Hematopoietic multipotent progenitor cell treated with erythropoietin and hydrocortisone succinate and interleukin-3 and kit ligand, for 15 days (in vitro differentiated cells): ENCODE results near the gene IL1B.

ENCODE experiments used
- DNase-seq: peaks from one replicate; pipeline ENCODE4 v3.0.0-alpha.2; 2015; ENCODE audit warnings: low spot score

IL1B gene

DNA sequence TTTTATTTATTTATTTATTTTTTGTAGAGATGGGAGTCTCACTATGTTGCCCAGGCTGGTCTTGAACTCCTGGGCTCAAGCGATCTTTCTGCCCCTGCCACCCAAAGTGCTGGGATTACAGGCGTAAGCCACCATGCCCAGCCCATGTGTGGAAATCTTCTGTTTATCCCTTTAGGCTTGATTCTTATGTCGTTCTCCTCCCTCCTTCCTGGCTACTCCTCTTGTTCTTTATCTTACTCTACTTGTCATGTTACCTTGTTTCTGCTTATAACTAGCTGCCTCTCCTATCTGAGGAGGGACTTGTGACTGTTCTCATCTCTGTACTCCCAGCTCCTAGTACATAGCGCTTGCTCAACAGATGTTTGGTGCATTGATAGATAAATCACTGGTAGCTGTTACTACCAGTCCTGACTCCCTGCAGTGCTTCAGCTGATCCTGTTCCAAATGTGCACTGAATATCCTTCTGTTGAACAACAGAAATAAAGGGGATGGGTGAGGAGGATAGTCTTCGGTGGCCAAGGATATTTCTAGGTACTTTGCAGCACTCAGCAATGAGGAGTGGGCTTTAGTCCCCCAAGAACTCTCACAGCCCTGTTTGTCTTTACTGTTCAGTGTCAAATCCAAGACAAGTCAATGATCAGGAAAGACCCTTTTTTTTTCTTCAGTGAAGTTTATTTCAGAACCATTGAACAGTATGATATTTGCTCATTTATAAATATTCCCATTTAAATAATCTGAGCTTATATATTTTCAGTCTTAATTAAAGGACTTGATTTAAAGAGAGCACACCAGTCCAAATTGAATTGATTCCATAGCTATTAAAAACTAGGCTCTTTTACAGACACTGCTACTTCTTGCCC lies 7.2 kb downstream of the IL1B start:
- DNase-seq, result no peak

DNA sequence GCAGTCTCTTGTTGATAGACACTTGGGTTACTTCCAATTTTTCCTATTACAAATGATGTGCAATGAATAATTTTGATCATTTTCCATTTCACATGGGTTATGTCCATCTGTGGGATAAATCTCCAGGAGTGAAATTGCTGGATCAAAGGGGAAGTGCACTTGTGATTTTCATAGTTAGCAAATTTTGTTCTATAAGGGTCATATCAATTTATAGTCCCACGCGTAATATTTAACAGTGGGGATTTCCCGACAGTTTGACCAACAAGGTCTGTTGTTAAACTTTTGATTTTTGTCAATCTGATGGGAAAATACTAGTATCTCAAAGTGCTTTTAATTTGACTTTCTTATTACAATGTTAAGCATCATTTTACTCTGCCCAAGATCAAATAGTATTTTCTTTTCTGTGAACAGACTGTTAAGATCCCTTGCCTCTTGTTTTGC lies 8.3 kb downstream of the IL1B start:
- no peak for DNase-seq

DNA sequence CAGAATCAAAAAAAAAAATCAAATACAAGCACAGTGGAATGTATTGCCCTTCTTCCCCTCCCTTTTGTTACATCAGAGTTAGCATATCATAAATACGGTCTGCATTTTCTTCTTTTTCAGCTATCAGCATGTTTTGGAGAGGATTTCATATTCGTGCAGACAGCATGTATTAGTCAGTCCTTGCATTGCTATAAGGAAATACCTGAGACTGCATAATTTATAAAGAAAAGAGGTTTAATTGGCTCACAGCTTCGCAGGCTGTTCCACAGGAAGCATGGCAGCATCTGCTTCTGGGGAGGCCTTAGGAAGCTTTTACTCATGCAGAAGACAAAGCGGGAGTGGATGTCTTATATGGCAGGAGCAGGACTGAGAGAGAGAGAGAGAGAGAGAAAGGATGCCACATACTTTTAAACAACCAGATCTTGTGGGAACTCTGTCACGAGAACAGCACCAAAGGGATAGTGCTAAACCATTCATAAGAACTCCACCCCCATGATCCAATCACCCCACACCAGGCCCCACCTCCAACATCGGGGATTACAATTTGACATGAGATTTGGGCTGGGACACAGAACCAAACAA lies 8.9 kb downstream of the IL1B start:
- DNase-seq, result no peak

DNA sequence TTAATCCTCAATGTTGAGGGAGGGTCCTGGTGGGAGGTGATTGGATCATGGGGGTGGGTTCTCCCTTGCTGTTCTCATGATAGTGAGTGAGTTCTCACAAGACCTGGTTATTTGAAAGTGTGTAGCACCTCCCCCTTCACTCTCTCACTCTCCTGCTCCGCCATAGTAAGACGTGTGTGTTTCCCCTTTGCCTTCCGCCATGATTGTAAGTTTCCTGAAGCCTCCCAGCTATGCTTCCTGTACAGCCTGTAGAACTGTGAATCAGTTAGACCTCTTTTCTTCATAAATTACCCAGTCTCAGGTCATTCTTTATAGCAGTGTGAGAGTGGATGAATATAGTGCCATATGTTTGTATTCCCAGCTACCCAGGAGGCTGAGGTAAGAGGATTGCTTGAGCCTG lies 9.6 kb downstream of the IL1B start:
- no peak for DNase-seq

DNA sequence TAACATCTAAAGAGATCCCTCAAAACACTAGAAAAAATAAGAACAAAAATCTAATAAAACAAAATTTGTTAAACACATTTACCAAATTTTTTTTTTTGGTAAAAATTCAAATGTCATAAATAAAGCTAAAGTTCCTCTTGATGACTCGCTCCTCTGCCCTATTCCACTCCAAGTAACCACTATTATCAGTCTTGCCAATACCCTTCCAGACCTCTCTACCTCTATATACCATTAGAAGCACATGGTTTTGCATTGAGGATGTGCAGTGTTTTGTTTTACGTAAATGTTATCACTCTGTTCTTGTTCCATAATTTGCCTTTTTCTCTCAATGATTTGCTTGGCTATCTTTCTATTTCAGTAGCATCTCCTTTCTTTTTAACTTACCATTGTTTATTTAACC lies 10.9 kb downstream of the IL1B start:
- no peak for DNase-seq

DNA sequence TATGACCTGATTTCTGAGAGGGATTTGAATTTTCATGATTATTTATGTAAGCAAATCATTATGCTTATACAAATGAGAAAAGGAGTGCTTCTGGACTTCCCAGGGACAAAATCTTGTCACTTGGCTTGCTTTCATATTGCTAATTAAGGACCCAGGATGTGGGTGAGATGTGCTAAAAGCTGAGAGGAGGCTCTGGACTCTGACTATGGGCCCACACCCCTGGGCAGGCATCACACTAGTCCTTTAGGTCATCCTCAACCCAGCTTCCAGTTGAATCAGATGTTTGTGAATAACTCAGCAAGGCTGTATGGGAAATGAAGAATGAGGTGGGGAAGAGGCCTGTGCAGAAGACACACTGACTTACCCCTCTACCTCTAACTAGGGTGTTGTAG lies 11.9 kb downstream of the IL1B start:
- DNase-seq, result no peak

DNA sequence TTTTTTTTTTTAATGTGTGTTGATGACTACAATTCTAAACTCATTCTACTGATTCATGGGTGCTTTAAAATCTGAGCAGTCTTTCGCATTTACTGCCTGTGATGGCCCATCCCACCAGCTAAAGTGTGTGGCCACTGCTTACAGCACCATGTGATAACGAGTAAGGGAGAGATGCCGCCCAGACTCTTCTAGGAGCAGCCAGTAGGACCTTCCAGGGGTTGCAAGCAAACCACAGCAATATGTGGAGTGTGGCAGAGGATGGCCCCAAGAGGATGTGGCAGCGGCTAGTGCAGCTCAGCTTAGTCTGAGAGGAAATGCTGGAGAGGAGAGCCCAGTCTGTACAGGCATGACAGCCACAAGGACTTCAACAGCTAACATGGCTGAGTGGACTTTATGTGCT lies 14.9 kb downstream of the IL1B start:
- no peak for DNase-seq

DNA sequence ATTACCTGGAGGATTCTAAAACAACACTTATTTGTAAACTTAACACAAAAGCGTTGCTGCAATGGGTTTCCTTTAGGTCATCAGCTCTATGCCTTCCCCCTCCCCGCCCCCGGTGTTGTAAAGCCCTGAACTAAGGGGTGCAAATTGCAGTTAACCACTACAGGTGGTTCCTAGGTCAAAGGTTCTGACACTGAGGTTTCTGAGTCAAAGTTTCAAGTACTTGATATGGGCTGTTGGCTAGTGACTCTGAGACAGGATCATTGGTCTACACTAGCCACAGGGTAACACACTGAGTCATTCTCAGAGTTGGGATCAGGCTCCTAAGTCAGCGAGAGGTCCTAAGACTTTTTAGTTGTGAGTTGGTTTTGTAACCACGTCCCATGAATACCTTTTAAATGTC lies 15.4 kb downstream of the IL1B start:
- no peak for DNase-seq

DNA sequence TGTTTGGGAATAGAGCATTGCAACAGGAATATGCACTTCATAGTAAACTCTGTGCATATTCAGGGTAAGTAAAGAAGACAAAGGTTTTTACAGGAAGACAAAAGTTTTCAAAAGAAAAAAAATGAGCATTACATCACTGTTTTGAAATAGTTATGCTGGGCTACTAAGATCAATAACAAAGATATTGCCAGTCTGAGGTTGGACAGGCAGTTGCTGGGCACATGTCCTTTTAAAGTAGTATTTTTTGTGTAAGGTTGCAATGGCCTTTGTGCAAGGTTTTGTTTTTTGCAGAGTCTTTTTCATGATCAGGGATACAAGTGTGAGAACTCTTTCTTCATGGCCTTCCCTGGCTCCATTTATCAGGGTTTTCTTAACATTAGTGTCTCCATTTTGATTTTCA lies 16.2 kb downstream of the IL1B start:
- DNase-seq, result no peak

DNA sequence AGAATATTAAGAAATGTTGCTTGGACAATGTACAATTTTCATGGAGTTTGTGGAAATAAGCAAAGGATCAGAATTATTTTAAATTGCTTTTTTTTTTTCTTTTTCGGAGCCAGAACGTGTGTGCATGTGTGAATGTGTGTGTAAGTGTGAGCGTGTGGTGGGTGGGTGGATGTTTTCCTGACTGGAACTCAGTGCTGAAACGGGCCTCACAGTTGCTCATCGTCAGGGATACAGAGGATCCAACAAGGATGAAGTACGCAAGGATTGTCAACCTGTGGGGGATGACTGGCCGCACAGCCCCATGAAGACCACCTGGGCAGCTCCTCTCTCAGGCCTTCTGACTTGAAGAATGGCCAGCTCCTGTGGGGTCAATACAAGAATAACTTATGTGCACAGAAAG lies 17.5 kb downstream of the IL1B start:
- DNase-seq, result no peak

DNA sequence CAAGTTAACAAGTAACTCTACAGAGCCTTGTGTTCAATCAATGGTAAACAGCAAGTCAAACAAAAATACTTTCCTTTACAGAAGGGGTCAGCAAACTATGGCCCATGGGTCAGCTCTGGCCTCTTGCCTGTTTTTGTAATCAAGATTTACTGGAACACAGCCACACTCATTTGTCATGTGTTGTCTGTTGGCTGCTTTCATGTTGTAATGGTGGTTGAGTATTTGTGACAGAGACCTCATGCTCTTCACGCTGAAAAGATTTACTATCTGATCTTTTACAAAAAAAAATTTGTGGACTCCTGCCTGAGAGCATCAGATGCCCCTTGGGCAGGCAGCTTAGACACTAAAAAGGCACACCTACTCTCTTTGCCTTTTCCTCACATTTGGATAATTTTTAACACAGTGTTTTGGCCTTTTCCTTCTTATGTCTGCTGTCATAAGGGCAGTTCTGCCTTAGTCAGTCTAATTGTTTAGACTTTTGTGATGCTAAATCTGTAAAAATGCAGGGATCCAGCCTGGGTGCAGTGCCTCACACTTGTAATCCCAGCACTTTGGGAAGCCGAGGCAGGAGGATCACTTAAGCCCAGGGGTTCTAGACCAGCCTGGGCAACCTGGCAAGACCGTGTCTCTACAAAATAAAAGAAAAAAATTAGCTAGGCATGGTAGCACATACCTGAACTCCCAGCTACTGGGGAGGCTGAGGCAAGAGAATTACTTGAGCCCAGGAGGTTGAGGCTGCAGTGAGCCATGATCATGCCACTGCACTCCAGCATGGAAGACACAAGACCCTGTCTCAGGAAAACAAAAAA lies 18.3 kb downstream of the IL1B start:
- DNase-seq, result no peak

DNA sequence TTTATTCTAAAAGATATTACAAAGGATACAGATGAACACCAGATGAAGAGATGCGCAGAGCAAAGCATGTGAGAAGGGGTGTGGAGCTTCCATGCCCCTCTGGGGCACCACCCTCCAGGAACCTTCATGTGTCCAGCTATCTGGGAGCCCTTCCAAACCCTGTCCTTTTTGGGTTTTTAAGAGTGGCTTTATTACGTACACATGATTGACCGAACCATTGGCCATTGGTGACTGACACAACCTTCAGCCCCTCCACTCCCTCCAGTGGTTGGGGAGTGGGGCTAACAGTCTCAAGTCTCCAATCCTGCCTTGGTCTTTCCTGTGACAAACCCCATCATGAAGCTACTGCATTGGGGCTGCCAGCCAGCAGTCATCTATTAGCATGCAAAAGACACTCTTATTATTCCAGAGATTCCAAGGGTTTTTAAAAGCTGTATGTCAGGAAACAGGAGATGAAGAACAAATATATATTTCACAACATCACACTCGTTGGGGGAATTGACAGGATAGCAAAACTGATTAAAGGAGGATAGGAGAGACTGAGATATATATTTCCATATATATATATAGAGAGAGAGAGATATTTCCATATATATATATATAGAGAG lies 19.4 kb downstream of the IL1B start:
- DNase-seq, result no peak

DNA sequence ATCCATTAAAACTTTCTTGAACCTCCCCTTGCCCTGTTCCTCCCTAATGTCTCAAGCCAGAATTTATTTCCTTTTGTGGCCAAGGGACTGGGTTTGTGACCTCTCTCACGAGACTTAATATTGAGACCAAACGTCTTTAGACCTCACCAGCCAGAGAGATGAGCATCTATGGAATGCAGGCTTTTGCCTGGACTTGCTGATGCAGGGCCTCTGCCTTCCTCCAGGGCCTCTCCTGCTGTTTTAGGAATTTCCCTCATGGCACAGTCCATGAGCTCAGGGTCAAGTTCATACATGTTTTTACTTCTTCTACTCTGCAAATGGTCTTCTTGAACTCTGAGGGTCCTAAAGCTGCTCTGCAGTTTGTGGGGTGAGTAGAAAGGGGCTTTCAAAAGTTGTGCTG lies 22.3 kb downstream of the IL1B start:
- DNase-seq, result no peak

DNA sequence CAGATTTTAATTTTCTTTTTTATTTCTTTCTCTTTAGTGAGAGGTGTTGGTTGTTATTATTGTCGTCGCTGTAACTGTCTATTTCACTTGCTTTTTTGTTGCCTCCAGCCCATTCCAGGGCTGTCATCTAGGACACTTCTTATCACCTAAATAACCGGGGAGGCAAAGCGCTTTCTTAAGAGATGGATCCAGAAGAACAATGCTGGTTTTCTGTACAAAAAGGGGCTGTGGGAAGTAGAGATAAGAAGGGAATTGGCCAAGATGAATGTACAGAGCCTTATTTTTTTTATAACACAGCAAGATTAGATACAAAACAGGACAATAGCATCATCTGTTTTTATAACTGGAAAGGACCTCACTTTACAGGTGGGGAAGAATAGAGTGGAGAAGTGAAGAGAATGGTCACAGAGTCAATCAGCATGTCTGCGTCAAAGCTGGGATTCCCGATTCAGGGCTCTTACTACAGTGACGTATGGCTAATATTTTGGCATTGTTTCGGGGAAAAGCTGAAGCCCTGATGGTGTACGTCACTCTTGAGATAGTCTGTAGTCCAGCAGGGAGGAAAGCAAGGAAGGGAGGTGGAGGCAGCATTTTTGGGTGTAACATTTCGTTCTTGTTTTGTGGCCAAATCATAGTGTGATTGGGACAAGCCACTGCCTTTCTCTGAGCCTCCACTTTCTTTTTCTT lies 23.2 kb downstream of the IL1B start:
- DNase-seq, result no peak

DNA sequence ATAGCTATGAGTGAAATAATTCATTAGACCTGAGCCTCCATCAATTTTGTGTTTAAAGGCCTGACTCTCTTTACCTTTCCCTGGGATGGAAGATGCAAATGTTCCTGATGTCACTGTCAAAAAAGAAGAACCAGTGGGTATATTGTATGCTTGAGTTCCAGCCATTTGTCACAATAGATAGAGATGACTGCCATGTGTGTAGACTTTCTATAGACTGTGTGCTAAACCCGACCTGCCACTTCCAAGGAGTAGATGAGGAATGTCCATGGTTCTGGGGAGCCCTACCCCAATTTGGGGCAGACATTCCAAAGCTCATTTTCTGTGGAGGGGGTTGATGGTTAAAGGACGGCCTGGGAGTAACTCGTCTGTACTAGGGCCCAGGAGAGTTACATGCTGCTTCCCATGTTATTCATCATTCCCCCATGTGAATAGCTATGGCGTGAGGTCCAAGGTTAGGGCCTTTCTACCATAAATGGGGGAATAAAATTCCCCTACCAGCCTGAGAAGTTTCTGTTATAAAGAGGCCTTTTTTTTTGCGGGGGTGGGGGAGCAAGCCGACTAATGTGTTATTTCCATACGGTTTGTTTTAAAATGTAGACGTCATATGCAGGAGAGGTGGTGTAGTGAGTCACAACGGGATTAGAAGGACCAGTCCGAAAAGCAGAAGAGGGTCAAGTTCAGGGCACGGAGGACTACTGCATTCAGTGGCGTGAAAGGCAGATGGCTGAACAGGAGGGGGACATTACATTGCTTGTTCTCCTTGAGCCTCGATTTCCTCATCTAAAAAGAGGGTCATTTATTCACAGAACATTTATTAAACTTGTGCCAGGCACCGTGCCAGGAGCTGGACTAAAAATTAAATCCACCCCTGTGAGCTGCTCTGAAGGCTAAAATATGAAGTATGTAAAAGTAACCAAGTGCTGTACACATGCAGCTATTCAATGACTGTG lies 24.0 kb downstream of the IL1B start:
- no peak for DNase-seq

DNA sequence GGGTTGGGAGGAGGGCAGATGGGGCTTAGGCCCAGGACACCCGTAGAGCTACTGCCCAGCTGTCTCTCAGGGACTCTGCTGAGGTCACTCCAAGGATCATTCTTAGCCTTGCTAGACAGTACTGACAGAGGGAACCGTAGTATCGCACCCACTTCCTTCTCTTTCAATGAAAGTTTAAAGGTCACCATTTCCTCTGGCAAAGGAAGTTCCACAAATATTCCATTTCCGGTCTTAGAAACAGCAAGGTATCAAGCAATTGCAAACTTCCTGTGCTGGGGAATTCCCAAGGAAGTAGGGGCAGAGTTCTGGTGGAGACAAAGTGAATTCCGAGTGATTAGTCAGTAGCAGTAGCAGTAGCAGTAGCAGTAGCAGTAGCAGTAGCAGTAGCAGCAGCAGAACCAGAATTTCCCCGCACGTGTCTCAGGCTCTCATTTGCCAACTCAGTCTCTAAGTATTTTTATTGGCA lies 24.7 kb downstream of the IL1B start:
- DNase-seq, result no peak

DNA sequence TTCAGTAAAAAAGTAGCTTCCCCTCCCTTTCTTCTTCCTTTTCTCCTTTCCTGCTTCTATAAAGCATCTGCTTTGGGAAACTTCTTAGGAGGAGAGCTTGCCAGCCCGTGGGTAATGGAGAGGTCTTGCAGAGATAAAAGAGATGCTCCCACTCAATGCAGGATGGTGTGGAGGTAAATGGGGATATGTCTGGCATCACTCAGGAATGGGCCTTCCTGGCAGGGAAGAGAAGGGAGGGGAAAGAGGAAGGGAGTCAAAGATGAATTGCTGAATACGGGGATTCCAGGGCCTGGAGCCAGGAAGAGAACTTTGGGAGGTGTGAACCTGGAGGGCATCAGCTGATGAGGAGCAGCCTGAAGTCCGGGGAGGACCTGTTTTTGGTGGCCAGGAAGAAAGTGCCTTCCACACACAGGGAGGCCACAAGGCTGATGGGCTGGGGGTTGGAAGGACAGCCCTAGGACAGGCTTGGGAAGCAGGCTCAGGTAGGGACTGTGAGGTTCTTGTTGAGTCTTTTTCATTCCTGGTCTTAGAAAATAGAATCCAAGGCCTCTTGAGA lies 25.2 kb downstream of the IL1B start:
- no peak for DNase-seq

DNA sequence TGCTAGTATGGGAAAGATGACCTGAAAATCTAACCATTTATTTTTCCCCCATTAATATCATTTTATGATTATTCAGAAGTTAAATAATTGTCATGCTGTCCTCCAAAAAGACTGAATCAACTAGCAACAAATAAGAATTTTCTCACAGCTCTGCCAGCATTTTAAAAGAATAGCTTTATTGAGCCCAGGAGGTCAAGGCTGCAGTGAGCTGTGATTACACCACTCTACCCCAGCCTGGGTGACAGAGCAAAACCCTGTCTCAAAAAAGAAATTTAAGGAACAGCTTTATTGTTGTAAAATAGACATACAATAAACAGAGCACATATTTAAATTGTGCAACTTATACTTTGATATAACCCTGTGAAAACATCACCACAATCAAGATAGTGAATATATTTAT lies 27.5 kb downstream of the IL1B start:
- no peak for DNase-seq

DNA sequence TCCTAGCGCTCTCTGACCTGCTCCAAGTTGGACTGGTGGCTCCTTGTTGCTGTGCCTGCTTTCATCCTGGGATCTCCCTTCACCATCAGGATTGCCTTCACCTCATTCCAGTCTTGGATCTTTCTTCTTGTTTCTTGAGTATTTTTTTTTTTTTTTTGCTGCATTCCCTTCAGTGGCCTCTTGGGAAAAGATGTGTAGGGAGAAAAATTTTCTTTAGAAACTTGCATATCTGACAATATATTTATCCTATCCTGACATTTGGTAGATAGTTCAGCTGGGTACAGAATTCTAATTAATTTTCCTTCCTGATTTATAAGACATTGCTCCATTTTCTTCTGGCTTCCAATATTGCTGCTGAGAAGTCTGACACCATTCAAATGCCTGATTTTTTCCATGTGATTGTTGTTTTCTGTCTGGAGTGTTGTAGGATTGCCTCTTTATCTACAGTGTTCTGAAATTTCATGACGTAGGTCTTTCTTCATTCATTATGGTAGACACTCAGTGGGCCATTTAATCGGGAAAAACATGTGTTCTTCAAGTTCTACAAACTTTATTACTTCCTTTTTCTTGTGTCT lies 29.3 kb downstream of the IL1B start:
- DNase-seq, result no peak

DNA sequence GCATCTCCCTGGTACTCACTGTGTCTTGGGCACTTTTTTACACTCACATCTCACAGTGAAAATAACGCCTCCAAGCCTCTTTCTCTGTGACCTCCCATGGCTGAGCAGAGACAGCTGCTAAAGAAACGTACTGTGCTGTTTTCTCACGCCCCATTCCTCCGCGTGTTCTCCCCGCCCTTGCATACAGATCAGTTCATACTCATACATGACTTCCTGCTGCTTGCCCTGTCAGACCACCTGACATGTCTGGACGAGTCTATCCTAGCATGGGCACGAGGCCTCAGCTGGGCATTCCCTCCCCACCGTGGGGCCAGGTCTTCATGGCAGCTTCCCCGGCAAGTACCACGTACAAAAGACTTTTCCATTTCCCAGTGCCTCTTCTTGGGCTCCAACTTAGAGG lies 31.0 kb downstream of the IL1B start:
- no peak for DNase-seq
